GM19023 (cell line): Measurements from ENCODE around the gene IL11RA.
A peak's percentile ranks its signal among the peaks of the same experiment; 100 is the strongest.

Experiments
- ATAC-seq: cut with Tn5 transposase; IDR thresholded peaks from one replicate; pipeline ENCODE4 v1.9.1; 2021; ENCODE audit warnings: mild to moderate bottlenecking, moderate library complexity; ENCODE audit not compliant: unreplicated experiment

IL11RA gene

DNA sequence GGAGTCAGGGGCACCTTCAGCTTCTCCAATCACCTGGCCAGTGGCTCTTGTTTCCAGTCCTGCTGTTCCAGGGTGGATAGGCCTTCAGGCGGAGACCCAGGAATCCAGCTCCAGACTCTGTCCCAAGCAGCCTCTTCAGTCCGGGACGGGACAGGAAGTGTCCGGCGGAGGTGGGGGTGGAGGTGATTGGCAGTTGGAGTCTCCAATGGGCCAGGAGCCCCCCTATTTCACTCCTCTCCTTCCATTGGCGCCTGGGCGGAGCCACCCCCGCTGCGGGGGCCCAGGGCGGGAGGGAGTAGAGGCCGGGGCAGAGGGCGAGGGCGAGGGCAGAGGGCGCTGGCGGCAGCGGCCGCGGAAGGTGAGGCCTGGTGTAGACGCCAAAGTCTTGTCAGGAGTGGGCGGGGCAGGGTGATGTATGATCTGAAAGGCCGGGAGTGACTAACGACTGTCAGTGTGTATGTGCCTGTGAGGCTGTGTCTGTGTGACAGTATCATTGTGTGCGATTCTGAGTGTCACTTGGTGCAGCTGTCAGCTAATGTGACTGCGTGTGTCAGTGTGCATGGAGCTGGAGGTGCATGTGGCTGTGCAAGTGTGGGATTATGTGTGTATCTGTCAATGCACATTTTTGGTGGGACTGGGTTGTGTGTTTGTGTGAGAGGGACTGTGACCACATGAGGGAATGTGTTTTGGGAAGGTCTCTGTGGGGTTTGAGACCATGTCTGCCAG lies at the start of gene IL11RA:
TSS of gene IL11RA (plus strand) at position 310 of the 726 bp plus-strand sequence. CDS start 3,033 bp downstream, outside the sequence.
- ATAC-seq = no peak

DNA sequence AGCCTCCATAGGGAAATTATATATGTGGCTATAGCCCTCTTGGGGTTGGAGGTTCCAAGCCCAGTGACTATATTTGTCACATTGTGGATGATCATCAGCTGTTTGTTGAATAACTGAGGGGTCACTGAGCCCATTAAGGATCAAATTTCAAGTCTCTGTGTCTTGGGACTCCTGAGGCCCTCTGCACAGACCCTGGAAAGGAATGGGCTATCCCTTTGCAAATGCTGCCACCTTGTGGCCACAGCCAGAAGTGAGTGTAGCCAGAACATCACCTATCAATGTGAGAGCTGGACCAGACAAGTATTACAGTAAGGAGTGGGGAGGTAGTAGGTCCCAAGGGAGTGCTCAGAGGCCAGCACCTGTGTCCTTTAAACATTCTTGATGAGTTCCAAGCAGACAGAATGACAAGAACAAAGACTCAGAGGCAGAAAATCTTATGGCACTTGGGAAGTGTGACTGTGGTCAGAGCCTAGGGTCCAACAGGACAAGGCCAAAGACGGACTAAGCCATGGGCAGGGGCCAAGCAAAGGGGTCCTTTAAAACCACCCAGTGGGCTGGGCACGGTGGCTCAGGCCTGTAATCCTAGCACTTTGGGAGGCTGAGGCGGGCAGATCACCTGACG lies 48.3 kb upstream of the IL11RA start:
- ATAC-seq = peak; percentile 87

DNA sequence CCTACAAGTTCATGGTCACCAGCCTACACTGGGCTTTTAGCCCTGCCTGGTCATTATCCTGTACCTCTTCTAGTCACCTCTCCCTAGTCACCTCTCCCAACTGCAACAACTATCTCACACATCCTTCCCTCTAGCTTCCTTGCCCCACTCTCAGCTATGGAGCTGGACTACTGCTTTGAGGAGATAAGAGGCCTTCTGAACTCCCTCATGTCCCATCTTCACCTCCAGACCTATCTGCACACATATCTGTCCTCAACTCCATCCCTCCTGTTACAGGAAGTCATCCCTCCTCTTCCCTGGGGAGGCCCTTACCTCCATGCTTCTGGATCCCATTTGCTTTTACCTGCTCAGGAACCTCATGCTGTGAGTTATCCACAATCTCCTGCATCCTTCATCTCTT lies 45.8 kb upstream of the IL11RA start:
- no peak for ATAC-seq

DNA sequence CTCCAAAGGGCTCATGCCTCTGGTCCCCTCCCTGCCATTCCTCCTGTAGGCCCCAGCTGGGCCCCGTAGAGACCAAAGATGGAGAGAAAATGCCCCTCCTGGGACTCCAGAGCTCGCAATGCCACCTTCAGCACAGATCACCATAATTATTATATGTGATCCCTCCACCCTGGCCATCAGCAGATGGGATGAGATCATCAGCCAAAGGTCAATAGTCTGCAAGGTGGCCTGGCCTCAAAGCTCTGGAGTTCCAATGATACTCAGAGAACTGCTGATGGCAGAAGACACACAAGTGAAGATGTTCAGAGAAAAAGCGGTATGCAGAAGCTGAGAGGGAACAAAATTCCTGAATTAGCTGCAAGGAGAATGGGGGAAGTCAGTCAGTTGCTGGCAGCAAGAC lies 45.1 kb upstream of the IL11RA start:
- ATAC-seq = no peak

DNA sequence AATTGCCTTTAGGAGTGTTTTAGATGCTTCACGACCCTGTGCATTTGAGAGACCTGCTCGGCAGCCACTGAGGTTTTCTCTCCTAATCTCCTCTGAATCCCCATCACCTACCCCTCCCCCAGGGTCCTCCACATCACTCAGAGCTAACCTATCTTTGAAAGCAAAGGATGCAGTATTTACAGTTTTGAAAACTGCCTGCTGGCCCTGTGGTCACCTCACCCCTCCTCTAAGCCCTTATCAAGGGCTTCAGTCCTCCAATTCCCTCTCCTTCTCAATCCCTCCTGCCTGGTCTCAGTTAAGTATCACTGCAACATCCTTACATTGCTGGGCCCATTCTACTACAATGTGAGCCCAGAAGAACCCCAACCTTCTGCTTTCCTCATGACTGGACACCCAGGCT lies 44.7 kb upstream of the IL11RA start:
- ATAC-seq = no peak

DNA sequence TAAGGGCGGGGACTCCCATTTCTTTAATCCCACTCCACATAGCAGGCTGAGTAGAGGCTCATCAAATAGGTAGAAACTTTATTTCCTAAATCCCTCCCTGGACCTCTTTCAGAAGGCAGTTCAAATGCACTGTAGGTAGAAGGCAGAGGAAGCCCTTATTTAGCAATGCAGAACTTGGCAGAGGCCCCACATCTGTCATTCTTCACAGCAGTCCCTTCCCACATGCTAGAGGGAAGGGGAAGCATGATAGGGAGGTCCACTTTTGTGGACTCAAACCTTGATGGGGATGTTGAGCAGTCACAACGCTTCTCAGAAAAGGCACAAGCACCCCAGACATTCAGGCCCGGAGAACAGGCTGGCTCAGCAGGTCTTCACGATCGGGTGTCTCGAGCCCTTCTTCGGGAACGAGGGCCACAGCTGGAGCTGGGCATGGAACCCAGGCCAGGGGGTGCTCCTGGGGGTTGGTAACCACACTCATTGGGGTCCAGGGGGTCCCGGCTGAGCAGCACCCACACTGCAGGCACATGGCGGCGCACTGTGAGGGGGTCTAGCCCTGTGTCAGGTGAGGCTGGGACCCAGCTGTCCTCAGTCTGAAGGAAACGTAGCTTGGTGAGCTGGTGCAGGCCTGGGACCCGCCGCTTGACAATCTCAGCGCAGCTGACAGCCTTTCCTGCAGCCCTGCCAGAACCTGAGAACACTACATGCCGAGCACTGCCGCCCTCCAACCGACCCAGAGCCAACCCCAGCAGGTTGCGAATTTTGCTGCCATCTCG lies 41.4 kb upstream of the IL11RA start:
- ATAC-seq = no peak

DNA sequence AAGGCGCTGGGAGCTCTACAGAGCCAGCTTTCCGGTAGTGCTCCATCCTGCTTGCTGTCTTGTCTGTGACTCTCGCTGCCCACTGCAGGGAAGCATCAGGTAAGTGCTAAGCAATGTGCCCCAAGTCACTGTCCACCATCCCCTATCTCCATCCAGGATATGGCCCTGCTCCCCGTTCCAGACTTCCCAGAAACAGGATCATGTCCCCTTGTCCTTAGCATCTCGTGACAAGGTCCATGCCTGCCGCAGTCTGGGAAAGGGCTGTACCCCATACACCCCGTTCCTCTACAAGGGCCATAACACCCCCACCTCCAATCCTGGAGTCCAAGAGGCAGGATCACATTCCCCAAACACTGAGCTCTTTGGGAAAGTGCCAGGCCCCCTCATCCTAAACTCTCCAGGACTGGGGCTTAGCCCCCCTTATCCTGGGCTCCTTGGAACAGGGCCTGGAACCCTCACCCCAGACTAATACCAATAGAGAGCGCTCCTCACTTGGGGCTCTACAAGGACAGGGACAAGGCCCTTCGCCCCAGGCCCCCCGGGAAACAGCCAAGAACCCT lies 40.7 kb upstream of the IL11RA start:
- peak; percentile 15 for ATAC-seq

DNA sequence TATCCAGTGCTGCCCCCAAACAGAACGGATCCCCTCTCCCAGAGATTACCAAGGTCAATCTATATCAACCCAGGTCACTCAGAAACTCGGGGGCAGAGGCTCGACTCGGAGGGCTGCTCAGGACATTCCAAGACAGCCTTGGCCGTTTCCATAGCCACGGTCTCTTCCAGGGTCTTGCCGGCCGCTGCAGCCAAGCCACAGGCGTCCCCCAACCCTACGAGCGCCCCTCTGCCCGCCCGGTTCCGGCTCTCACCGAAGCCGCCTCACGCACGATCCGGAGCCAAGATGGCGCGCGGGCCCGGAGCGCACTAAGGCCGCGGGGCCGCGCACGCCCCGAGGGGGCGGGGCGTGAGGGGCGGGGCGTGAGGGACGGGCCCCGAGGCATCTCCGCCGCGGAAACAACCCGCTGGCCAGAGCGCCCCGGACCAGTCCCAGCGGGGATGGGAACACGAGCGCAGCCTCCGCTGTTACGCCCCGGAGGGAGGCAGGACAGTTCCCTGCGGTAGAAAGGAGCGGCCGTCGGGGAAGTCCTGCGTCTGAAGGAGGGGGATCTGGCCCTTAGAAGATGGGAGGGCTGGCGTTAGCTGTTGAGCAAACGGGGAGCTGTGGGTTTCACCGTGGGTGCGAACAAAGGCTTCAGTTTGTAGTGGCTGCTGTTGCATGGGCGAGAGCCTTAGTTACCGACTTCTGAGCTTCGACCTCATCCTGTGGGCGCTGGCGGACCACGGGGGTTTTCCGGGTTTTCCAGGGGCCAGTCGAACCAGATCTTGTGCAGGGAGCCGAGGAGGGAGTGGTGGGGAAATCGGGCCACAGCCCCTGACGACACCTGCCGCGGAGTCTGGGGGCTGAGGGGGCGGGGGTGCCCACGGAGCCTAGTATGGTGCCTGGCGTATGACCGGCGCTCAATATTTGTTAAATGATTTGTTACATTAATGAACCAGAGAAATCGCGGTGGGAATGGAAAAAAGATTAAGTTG lies 39.9 kb upstream of the IL11RA start, which contains the start of gene RPP25L:
TSS of gene RPP25L (minus strand) at position 287 of the 977 bp plus-strand sequence. CDS start 801 bp downstream, outside the sequence.
- ATAC-seq = peak; percentile 91

DNA sequence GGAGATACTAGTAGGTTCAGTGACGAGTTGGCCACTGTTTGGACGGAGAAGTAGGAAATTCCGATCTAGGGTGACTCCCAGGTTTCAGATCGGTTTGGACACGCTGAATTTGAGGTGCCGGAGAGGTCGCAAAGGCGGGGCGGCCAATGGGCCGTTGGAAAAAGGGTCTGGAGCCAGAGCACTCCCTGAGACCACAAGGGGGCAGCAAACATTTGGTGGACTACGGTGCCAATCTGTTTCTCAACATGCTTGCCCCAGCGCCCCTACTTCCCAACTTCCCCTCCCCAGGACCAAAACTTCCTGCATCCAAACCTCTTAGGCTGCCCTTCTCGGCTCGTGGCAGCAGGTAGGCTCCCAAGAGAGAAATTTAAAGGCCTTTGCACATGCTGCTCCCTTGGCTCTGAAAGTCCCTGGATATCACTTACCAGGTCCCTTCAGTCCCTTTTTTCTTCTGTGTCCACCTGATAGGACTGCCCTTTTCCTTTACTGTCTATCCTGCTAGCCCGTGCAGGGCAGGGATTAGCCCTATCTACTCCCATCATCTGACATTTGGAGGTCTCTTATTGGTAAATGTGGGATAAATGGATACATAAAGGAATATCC lies 39.1 kb upstream of the IL11RA start:
- no peak for ATAC-seq

DNA sequence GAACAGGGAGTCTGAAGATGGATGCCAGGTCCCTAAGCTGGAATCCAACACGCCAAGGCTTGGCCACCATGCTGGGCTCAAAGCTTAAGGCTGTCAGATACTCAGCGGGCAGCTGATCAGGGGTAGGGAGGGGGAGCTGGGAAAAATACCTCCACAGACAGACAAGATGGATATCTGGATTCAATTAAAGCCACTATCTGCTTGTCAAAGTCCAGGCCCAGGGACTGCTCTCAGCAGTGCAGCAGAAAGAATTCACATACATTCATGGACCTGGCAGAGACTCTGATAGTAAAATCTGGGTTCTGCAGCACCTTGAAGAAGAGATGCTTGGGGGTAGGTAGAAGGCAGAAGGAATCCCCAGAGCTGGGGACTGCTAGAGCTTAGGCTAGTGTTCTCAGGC lies 36.9 kb upstream of the IL11RA start:
- ATAC-seq = no peak

DNA sequence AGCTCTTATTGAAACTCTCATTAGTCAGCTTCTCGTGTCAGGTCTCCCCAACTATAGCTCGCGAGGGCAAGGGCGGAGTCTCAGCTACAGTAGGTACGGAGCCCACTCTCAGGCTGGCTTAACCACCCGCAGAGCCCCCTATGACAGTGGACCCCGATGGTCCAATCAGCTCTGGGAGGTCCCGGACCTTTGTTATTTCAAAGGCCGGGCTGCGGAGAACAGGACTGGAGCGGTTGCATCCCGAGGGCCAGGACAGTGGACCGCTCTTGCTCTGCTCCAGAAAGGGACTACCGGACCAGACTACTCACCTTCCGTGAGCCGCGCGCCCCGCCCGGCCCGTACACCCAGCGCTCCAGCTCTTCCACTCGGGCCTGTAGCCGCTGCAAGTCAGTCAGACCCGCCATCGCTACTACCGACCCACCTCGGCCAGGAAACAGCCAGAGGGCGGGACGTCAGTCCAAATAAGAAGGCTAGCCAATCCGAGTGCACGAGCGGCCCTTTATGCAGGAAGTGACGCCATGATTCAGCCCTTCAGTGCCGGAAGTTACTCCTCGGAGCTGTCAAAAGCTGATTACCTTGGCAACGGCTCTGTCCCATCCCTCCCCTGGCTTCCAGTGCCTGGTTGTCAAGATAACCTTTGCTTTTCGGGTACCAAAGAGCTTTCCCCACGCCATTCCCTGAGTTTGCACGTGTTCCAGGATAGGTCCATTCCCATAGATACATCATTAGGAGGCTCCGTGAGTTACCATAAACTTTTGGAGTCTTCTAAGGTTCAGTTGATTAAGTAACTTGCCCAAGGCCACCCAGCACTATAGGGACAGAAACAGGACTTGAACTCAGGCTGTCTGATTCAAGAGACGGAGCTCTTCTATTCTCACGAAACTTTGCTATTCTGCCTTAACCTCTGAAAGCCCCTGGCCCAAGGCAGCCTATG lies 31.7 kb upstream of the IL11RA start, which contains the start of gene DCTN3:
TSS of gene DCTN3 (minus strand) at position 435 of the 934 bp plus-strand sequence. CDS start at position 404, 31 bp downstream.
- peak; percentile 99 for ATAC-seq

DNA sequence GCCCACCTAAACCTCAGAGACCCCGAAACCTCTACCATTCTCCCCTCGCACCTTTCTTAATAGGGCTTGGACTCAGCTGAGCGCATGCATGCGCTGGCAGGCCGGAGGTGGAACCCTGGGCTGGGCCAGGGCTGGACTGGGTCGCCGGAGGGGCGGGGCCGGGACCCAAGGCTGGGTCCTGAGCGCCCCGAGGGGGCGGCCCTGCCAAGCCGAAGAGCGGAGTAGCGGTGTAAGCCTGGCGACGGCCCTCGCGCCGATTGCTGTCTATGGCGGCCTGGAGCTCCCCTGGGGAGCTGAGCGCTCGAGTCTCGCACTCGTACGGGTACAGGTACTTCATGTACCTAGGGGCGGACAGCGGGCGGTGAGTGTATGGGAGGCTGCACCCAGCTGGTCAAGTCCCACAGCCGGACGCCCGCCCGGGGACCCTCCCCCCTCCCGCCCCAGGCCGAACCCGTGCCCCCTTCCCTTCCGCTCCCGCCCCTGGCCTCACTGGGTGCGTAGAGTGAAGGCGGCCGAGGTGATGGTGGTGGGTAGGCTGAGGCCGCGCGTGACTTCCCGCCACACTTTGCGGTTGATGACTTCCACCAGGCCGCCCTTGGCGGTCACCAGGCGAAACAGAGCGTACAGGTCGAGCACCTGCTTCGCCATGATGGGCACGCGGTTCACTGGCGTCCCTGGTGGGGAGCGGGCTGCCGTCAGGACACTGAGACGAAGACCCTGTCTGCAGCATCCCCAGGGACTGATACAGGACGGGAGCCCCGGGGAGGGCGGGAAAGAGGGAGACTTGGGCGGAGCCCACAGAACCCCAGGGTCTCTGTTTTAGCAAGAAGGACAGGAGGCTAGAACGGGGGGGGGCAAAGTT lies 28.4 kb upstream of the IL11RA start:
- no peak for ATAC-seq

DNA sequence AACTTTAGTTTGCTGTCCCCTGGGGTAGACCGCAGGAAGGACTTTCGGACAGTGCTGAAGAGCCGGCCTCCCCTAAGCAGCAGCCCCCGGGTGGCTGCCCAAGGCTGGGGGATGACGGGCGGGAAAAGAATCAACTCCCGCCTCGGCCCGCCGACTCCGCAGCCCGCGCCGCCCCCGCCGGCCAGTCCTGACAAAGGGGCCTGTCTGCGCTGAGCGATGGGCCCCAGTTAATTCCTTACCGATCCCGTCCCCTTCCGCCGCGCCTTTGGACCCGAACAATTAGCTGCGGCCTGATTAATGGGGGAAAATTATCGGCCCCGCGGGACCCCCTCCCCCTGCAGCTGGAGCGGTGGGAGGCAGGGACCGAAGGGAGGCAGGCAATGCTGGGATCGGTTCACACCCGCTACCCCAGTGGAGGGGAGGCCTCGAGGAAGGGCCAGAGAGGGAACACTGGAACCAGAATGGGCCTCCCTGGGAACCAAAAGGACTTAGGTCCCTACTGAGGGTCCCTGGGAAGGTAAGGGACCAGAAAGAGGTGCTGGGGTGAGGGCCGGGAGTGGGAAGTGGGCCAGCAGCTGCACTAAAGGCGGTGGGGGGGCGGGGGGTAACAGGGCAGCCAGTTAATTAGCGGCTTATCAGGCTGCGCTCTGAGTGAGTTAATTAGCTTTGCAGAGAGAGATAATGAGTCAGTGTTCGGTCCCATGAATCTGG lies 27.4 kb upstream of the IL11RA start:
- ATAC-seq = no peak

DNA sequence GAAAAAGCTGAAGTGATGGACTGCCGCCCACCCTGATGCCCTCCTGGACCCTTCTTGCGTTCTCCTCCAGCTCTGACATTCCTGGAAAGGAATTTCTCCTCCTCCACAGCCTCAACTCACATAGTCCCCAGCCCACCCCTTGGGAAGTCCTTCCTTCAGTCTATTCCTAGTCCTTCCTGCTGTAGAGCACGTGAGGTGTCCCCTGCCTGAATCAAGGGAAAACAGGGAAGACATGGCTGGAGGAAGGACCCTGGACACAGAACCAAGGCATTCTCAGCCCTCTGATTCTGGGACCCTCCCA lies 26.8 kb upstream of the IL11RA start:
- ATAC-seq = no peak

DNA sequence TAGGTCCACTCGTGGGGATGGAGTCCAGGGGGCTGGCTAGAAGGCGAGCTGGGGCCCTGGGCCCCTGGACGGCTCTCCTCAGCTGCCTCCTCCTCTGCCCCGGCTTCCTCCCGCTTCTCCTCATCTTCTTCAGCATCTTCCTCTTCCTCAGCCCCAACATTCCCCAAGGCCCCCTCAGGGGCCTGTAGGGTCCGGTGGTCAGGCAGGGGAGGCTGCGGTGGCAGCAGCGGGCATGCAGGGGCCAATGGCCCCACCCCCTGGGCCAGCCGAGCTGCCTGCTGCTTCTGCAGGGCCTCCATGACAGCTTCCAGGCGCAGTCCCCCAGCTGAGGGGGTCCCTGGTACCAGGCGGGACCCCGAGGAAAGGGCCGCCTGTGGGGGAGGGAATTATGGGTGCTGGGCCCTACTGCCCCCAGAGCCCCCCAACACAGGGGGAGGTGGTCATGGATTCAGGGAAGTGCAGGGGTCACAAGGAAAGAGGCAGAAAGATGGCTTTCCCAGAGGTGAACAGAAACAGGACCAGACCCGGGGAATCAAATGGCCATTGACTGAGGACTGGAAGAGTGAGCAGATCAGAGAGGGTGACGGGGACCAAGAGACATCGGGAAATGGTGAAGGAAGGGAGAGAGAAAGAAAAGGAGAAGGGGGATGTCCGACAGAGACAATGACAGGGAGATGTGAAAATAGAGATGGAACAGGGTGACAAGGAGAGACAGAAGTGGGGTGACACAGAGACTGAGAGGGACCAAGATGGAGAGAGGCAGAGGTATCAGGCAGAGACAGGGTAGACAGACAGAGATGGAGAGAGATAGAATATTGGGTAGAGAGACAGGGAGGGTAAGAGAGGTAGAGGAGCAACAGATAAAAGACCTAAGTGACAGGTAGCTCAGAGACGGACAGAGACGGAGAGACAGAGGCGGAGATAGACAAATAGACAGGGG lies 24.0 kb upstream of the IL11RA start:
- no peak for ATAC-seq
